Measurements from ENCODE around the gene THNSL1. TPM values are rescaled to one million over a fixed set of nuclear protein-coding genes. Genes with fewer than 3 reads are reported as not detected.

THNSL1 gene, protein sequence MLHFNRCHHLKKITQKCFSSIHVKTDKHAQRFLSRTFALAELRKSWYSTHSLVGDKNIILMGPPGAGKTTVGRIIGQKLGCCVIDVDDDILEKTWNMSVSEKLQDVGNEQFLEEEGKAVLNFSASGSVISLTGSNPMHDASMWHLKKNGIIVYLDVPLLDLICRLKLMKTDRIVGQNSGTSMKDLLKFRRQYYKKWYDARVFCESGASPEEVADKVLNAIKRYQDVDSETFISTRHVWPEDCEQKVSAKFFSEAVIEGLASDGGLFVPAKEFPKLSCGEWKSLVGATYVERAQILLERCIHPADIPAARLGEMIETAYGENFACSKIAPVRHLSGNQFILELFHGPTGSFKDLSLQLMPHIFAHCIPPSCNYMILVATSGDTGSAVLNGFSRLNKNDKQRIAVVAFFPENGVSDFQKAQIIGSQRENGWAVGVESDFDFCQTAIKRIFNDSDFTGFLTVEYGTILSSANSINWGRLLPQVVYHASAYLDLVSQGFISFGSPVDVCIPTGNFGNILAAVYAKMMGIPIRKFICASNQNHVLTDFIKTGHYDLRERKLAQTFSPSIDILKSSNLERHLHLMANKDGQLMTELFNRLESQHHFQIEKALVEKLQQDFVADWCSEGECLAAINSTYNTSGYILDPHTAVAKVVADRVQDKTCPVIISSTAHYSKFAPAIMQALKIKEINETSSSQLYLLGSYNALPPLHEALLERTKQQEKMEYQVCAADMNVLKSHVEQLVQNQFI
- polyA plus RNA-seq (2011; rRNA removed) (5.8 and 6.1 TPM in 2 replicates), polyA plus RNA-seq (2017; fragmentation: RNase III; extraction: RNeasy Plus Mini Kit Qiagen cat#74134 plus additional on column Dnase treatment) (4.8 to 5.2 TPM (median 5.1 TPM) in 3 replicates), polyA minus RNA-seq (2011; rRNA and poly(A)+ RNA removed) (1.8 and 2.3 TPM in 2 replicates)
- 1.0 and 1.1 TPM in 2 replicates for polyA plus RNA-seq (2012; cell fraction: cytosol; rRNA removed)
- polyA plus RNA-seq (2012; cell fraction: nucleus; rRNA removed): 0.52 and 0.78 TPM in 2 replicates

DNA sequence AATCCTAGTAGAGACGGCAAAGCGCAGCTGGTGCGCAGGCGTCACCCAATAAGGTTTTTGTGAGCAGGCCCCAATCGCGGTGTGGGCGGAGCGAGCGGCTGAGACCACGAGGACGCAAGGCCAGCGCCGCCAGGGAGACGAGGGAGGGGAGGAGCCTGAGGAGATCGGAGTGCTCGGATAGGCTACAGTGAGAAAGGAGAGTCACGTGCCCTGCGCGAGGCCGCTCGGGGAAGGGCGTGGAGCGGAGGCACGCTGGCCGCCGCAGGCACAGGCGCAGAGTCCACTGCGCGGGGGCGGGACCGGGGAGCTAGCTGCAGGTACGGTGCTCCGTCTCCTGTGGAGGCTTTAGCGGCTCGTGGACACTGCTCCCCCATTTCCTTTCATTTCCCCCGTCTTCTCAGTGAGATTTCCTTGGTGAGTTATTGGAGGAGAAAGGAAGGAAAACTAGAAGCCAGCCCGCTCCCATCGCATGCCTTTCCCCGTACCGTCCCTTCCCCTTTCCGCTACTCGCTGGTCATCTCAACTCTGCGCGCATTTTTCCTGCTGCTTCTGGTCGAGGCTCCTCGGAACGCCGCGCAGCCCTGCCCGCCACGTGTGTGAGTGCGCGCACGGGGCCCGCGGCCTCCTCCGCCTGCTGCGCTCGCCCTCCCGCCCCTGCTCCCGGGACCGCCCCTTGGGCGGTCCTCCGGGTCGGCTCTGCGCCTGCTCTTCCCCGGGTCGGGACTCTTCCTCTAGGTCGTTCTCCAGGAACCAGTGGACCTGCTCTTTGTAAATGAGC, at the start of gene THNSL1:
TSS of gene THNSL1 (plus strand) at position 237 of the 778 bp plus-strand sequence. CDS start 6,612 bp downstream, outside the sequence.
- peak within 1 kb of the TSS; percentile 72 for H3K4me2 ChIP-seq
- H3K9me3 ChIP-seq: no peaks in the 10 kb centered on the region
- ATAC-seq (peak; percentile 97 to 99), FAIRE-seq (peak; percentile 23), DNase-seq (ENCODE audit: low read depth in 1 of 2, low spot score in 1 of 2) (peak; percentile 99)
- ChIA-PET CTCF (interaction anchor here (0.5 to 2.5 kb wide), 6 partner anchors 10 to 674 kb away, joined by 3 to 8 read pairs (median 4); no protein-coding TSS in a partner anchor), POLR2A (interaction anchor here (0.8 to 1.4 kb wide), 8 partner anchors 18 to 311 kb away, joined by 3 to 6 read pairs (median 3); no protein-coding TSS in a partner anchor)
- H3K4me3 ChIP-seq: peak within 1 kb of the TSS; percentile 59
- H3K27ac ChIP-seq: peak within 1 kb of the TSS; percentile 89 to 97
- under 1% methylated on average over 59 of the region's 69 CpGs for WGBS (ENCODE audit: missing lambda C conversion rate)
- peaks cover 14% of the 10 kb centered on the region for H3K4me1 ChIP-seq
- TF ChIP-seq POLR2AphosphoS2 (conservative IDR thresholded peaks at IDR 0.05; ENCODE audit: low read length): no peak
- TF ChIP-seq HOXB13 (CRISPR knock-in tag; IDR thresholded peaks at IDR 0.05; ENCODE audit: low read depth): peak; percentile 75; the same call in 1 of the 2 replicates
- peak; percentile 73 for TF ChIP-seq BHLHE40 (IDR thresholded peaks at IDR 0.05; ENCODE audit: low read depth, low read length)
- no peak for TF ChIP-seq ZNF302 (CRISPR knock-in tag; IDR thresholded peaks at IDR 0.05)
- peak; percentile 93 for TF ChIP-seq POLR2A (IDR thresholded peaks at IDR 0.05; ENCODE audit: low read length)
- TF ChIP-seq RFX5 (IDR thresholded peaks at IDR 0.05): peak; percentile 84
- peak; percentile 95 for TF ChIP-seq MYC (IDR thresholded peaks at IDR 0.05; ENCODE audit: borderline replicate concordance, low read length)
- TF ChIP-seq FOXS1 (CRISPR knock-in tag; IDR thresholded peaks at IDR 0.05): no peak
- TF ChIP-seq, protein P1, sequence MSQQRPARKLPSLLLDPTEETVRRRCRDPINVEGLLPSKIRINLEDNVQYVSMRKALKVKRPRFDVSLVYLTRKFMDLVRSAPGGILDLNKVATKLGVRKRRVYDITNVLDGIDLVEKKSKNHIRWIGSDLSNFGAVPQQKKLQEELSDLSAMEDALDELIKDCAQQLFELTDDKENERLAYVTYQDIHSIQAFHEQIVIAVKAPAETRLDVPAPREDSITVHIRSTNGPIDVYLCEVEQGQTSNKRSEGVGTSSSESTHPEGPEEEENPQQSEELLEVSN (IDR thresholded peaks at IDR 0.05; ENCODE audit: borderline replicate concordance, low read depth): peak; percentile 93
- TF ChIP-seq RARB (CRISPR knock-in tag; IDR thresholded peaks at IDR 0.05): 0 out of 2 replicates have a peak, but pooled peaks have one; percentile 24
- peak; percentile 84 to 91 for TF ChIP-seq JUN (IDR thresholded peaks at IDR 0.05)
- TF ChIP-seq JUNB (IDR thresholded peaks at IDR 0.05): no peak
- TF ChIP-seq, protein P2, sequence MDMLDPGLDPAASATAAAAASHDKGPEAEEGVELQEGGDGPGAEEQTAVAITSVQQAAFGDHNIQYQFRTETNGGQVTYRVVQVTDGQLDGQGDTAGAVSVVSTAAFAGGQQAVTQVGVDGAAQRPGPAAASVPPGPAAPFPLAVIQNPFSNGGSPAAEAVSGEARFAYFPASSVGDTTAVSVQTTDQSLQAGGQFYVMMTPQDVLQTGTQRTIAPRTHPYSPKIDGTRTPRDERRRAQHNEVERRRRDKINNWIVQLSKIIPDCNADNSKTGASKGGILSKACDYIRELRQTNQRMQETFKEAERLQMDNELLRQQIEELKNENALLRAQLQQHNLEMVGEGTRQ (IDR thresholded peaks at IDR 0.05): peak; percentile 98
- TF ChIP-seq, protein P3, sequence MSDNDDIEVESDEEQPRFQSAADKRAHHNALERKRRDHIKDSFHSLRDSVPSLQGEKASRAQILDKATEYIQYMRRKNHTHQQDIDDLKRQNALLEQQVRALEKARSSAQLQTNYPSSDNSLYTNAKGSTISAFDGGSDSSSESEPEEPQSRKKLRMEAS (IDR thresholded peaks at IDR 0.05): peak; percentile 99
- TF ChIP-seq EP300 (IDR thresholded peaks at IDR 0.05): no peak
- TF ChIP-seq SMC3 (IDR thresholded peaks at IDR 0.05): no peak
- TF ChIP-seq, protein P4, sequence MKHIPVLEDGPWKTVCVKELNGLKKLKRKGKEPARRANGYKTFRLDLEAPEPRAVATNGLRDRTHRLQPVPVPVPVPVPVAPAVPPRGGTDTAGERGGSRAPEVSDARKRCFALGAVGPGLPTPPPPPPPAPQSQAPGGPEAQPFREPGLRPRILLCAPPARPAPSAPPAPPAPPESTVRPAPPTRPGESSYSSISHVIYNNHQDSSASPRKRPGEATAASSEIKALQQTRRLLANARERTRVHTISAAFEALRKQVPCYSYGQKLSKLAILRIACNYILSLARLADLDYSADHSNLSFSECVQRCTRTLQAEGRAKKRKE (CRISPR knock-in tag; IDR thresholded peaks at IDR 0.05; ENCODE audit: low read depth): peak; percentile 81
- TF ChIP-seq HOXB5 (CRISPR knock-in tag; IDR thresholded peaks at IDR 0.05): peak; percentile 89
- TF ChIP-seq, protein P5, sequence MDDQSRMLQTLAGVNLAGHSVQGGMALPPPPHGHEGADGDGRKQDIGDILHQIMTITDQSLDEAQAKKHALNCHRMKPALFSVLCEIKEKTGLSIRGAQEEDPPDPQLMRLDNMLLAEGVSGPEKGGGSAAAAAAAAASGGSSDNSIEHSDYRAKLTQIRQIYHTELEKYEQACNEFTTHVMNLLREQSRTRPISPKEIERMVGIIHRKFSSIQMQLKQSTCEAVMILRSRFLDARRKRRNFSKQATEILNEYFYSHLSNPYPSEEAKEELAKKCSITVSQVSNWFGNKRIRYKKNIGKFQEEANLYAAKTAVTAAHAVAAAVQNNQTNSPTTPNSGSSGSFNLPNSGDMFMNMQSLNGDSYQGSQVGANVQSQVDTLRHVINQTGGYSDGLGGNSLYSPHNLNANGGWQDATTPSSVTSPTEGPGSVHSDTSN (IDR thresholded peaks at IDR 0.05): peak; percentile 40; the same call in 1 of the 2 replicates
- no peak for TF ChIP-seq KDM1A (IDR thresholded peaks at IDR 0.05; ENCODE audit: low read depth)
- TF ChIP-seq ESRRA (IDR thresholded peaks at IDR 0.05; ENCODE audit: borderline replicate concordance, low read length): no peak
- no peak for TF ChIP-seq FOSL2 (IDR thresholded peaks at IDR 0.05)
- TF ChIP-seq FOSL2 (CRISPR knock-in tag; IDR thresholded peaks at IDR 0.05): 0 out of 2 replicates have a peak, but pooled peaks have one; percentile 6
- TF ChIP-seq MAZ (IDR thresholded peaks at IDR 0.05; ENCODE audit: borderline replicate concordance, low read depth, low read length): no peak
- TF ChIP-seq, protein P6, sequence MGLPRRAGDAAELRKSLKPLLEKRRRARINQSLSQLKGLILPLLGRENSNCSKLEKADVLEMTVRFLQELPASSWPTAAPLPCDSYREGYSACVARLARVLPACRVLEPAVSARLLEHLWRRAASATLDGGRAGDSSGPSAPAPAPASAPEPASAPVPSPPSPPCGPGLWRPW (IDR thresholded peaks at IDR 0.05): no peak
- peak; percentile 65; the same call in 1 of the 2 replicates for TF ChIP-seq TFCP2L1 (CRISPR knock-in tag; IDR thresholded peaks at IDR 0.05)
- TF ChIP-seq ZSCAN20 (CRISPR knock-in tag; IDR thresholded peaks at IDR 0.05): no peak
- peak; percentile 79 for TF ChIP-seq NPAS2 (CRISPR knock-in tag; IDR thresholded peaks at IDR 0.05; ENCODE audit: borderline replicate concordance)
- peak; percentile 2 for TF ChIP-seq ZFP36 (IDR thresholded peaks at IDR 0.05; ENCODE audit: borderline replicate concordance, partially characterized antibody)
- no peak for TF ChIP-seq RCOR1 (IDR thresholded peaks at IDR 0.05; ENCODE audit: low read depth, low read length)
- TF ChIP-seq MAFK (IDR thresholded peaks at IDR 0.05; ENCODE audit: partially characterized antibody): no peak
- TF ChIP-seq EHF (CRISPR knock-in tag; IDR thresholded peaks at IDR 0.05): peak; percentile 37; the same call in 1 of the 2 replicates
- peak; percentile 83; the same call in 1 of the 2 replicates for TF ChIP-seq TP53 (CRISPR knock-in tag; IDR thresholded peaks at IDR 0.05)
- peak; percentile 32; the same call in 1 of the 2 replicates for TF ChIP-seq GATA3 (IDR thresholded peaks at IDR 0.05; ENCODE audit: borderline replicate concordance)
- TF ChIP-seq NR3C1 (IDR thresholded peaks at IDR 0.05): no peak
